AG04449 (cell line): ENCODE results near the gene SMIM30.
"Not testable (repeated sequence)": the region's sequence is repeated elsewhere in the genome, so short reads cannot be mapped to it uniquely, and the experiment has no call there.

ENCODE experiments used
- CTCF ChIA-PET: fragments of 350-600 bp; formaldehyde crosslinking; extraction: SDS; loops from one replicate; lab custom pipeline; 2021; ENCODE audit warnings: antibody characterized with exemption; lab: Yijun Ruan, JAX
- POLR2A ChIA-PET: fragments of 400-600, 350-600 bp; formaldehyde crosslinking; extraction: SDS; loops from one replicate; lab custom pipeline; 2020; ENCODE audit warnings: antibody characterized with exemption, inconsistent platforms; lab: Yijun Ruan, JAX
- DNase-seq: peaks from one replicate; pipeline ENCODE4 v3.0.0-alpha.2; 2010; ENCODE audit warnings: low read depth, low spot score
- H3K4me3 ChIP-seq: 2 replicates; pipeline ENCODE4 v1.5.1; 2011; ENCODE audit warnings: low read depth, mild to moderate bottlenecking, control low read depth, low read length
- CTCF ChIP-seq: IDR thresholded peaks from one replicate; pipeline ENCODE4 v1.5.1; 2011; ENCODE audit warnings: mild to moderate bottlenecking, moderate library complexity, low read length, control low read depth, inconsistent platforms; ENCODE audit not compliant: insufficient read depth; ENCODE audit errors: missing control alignments

SMIM30 gene

GRCh38 chr7:113118074-113118959, at the start of gene SMIM30:
Gene SMIM30, minus strand, starts transcription at chr7:113118554. Its CDS starts 976 bp downstream, at chr7:113117578.
- CTCF ChIA-PET, result interaction anchor here (1.4 kb wide), 1 partner anchor 41 kb away, joined by 4 read pairs; no protein-coding TSS in a partner anchor
- POLR2A ChIA-PET, result interaction anchor here (0.6 to 1.0 kb wide), 2 partner anchors 32 to 179 kb away, joined by 4 read pairs; partner anchors contain the start of gene GPR85
- no peak for TF ChIP-seq CTCF
- DNase-seq, result peak; percentile 44
- H3K4me3 ChIP-seq, result peak within 1 kb of the TSS; percentile 67

GRCh38 chr7:113166176-113166575, 47.8 kb upstream of the SMIM30 start:
- DNase-seq, CTCF ChIA-PET, POLR2A ChIA-PET, H3K4me3 ChIP-seq: not testable (repeated sequence)

- DNase-seq, result no peak
- H3K4me3 ChIP-seq, result no peak overlapping the region
- POLR2A ChIA-PET, result no interaction called here
- CTCF ChIA-PET, result interaction anchor here (0.7 to 6.2 kb wide), 12 partner anchors 9 to 263 kb away, joined by 3 to 88 read pairs (median 21); no protein-coding TSS in a partner anchor
- no peak for TF ChIP-seq CTCF
Observed at GRCh38 chr7:113161050-113161449, 42.7 kb upstream of the SMIM30 start.

- TF ChIP-seq CTCF, result peak; percentile 63
- H3K4me3 ChIP-seq, result no peak overlapping the region
- ChIA-PET CTCF (interaction anchor here (0.6 to 6.2 kb wide), 41 partner anchors 10 to 610 kb away, joined by 3 to 88 read pairs (median 4); partner anchors contain the start of gene SMIM30), POLR2A (no interaction called here)
- DNase-seq, result no peak
Observed at GRCh38 chr7:113159746-113160339, 41.5 kb upstream of the SMIM30 start.

GRCh38 chr7:113158756-113159155, 40.4 kb upstream of the SMIM30 start:
- no peak for DNase-seq
- no peak for TF ChIP-seq CTCF
- CTCF ChIA-PET, result interaction anchor here (0.6 to 6.2 kb wide), 26 partner anchors 10 to 609 kb away, joined by 3 to 88 read pairs (median 8); partner anchors contain the start of gene SMIM30

GRCh38 chr7:113154117-113154516, 35.8 kb upstream of the SMIM30 start:
- no peak for TF ChIP-seq CTCF
- H3K4me3 ChIP-seq, result no peak overlapping the region
- DNase-seq, result no peak
- ChIA-PET POLR2A (no interaction called here), CTCF (no interaction called here)

More at GRCh38 chr7:113158756-113159155, 40.4 kb upstream of the SMIM30 start:
- no peak overlapping the region for H3K4me3 ChIP-seq
- POLR2A ChIA-PET, result no interaction called here
